Uterus (tissue), 4 donors: Measurements from ENCODE around the gene SRRM3. TPM values are rescaled to one million over a fixed set of nuclear protein-coding genes. Genes with fewer than 3 reads are reported as not detected.
"Not testable (repeated sequence)": the region's sequence is repeated elsewhere in the genome, so short reads cannot be mapped to it uniquely, and the experiment has no call there.

Experiments
- DNase-seq, 2 donors: peaks; one replicate each; pipeline ENCODE4 v3.0.0-alpha.2; 2019 to 2020
- H3K27ac ChIP-seq, 2 donors: fragments of 200-600 bp; sonication (generic); 1 replicate in 1 of 2; 2 replicates in 1 of 2; pipeline ENCODE4 v1.5.1; 2016 to 2018
- H3K27me3 ChIP-seq, 2 donors: fragments of 200-600 bp; sonication (generic); one replicate each; pipeline ENCODE4 v1.5.1; 2018 to 2019; ENCODE audit warnings: control low read depth in 1 of 2
- H3K36me3 ChIP-seq, 2 donors: fragments of 200-600 bp; sonication (generic); one replicate each; pipeline ENCODE4 v1.5.1; 2019; ENCODE audit warnings: control low read depth in 1 of 2
- H3K4me1 ChIP-seq, 2 donors: fragments of 200-600 bp; sonication (generic); one replicate each; pipeline ENCODE4 v1.5.1; 2018 to 2019; ENCODE audit warnings: control low read depth in 1 of 2
- H3K4me3 ChIP-seq, 2 donors: fragments of 200-600 bp; sonication (generic); 1 replicate in 1 of 2; 2 replicates in 1 of 2; pipeline ENCODE4 v1.5.1; 2018 to 2019; ENCODE audit warnings: mild to moderate bottlenecking in 1 of 2
- H3K9me3 ChIP-seq, 2 donors: fragments of 200-600 bp; sonication (generic); one replicate each; pipeline ENCODE4 v1.5.1; 2019; ENCODE audit warnings: control low read depth in 1 of 2
- CTCF ChIP-seq, 4 experiments: fragments of 200-600 bp in 2 of 4; fragments of 450-650 bp in 2 of 4; sonication (generic) in 2 of 4; IDR thresholded peaks; one replicate each; pipeline ENCODE4 v1.5.1; 2016 to 2019; ENCODE audit warnings: antibody characterized with exemption in 4 of 4, mild to moderate bottlenecking in 2 of 4, moderate library complexity in 1 of 4
- POLR2A ChIP-seq, 2 donors: fragments of 450-650 bp; IDR thresholded peaks; one replicate each; pipeline ENCODE4 v1.6.1; 2016; ENCODE audit warnings: antibody characterized with exemption in 2 of 2, mild to moderate bottlenecking in 1 of 2, moderate library complexity in 1 of 2
- intact Hi-C: fragments of 100-400 bp; cut with DNase I; formaldehyde crosslinking; loops from one replicate; pipeline ENCODE4 v1.15.1; 2023; ENCODE audit warnings: low total_unique reads
- total RNA-seq, 4 donors: library from RNA; depleted of rRNA in 3 of 4; stranded (reverse); fragments of >200 nt in 3 of 4; gene quantifications; one replicate each; pipeline versions ENCODE4 v1.1.0 to v1.2.4, GENCODE V29; 2014 to 2023
- donor health status: DM: yes; HTN: yes; CAD: no.

The SRRM3 gene
- total RNA-seq, 4 donors from 2014 or later, result 1.3 to 15.9 (median 6.0) TPM

- DNase-seq, result no peak
- H3K27ac ChIP-seq, result no peak overlapping the region
- TF ChIP-seq POLR2A (IDR thresholded peaks at IDR 0.05), result no peak
- no peak for TF ChIP-seq CTCF (IDR thresholded peaks at IDR 0.05)
- no peaks in the 10 kb centered on the region for H3K9me3 ChIP-seq
- intact Hi-C loops, result no loop called here
- peaks cover 0 to 4% of the 10 kb centered on the region in 2 donors for H3K4me1 ChIP-seq
- no peak overlapping the region for H3K4me3 ChIP-seq
- no peaks in the 10 kb centered on the region for H3K36me3 ChIP-seq
- no peaks in the 10 kb centered on the region for H3K27me3 ChIP-seq
Measured at GRCh38 chr7:76202666-76203030, 952 bp downstream of the SRRM3 start.

DNA sequence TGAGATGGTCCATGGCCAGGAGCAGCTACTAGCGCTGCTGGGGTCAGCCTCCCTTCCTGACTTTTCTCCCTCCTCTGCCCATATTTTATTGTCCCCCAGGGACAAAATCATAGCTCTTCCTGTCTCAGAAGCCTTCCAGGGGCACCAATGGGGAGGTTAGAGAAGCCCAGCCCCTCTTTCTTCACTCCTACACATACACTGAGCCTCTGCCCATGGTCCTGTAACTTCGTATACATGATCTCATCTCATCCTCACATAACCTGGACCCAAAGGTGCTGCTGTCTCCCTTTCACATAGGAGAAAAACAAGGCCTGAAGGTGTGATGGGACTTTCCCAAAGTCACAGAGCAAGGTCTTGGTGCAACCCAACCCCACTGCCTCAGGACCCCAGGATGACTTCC, 2.5 kb downstream of the SRRM3 start:
- H3K27ac ChIP-seq, result no peak overlapping the region
- H3K27me3 ChIP-seq, result no peaks in the 10 kb centered on the region
- H3K9me3 ChIP-seq, result no peaks in the 10 kb centered on the region
- no peaks in the 10 kb centered on the region for H3K36me3 ChIP-seq
- no peak for DNase-seq
- H3K4me3 ChIP-seq, result no peak overlapping the region
- TF ChIP-seq CTCF (IDR thresholded peaks at IDR 0.05) (no peak), POLR2A (IDR thresholded peaks at IDR 0.05) (no peak)
- intact Hi-C loops, result no loop called here
- peaks cover 0 to 4% of the 10 kb centered on the region in 2 donors for H3K4me1 ChIP-seq

DNA sequence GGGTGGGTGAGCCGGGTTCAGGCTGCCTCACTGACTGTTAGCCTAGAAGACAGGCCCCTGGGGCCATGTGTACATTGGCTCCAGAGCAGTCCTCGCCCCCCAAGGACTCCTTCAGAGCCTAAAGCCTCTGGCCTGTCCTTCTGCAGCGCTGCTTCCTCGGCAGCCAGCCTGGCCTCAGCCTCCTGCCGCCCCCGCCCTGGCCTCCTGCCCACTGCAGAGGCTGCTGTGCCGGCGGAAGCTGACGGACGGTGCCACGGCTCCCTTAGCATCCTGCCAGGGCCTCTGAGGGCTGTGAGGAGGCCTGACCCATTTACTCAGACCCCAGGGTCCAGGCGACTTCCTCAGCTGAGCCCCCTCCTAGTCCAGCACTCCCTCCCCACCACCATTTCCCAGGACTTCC, 4.9 kb downstream of the SRRM3 start:
- intact Hi-C loops, result no loop called here
- Histone ChIP-seq H3K36me3 (no peaks in the 10 kb centered on the region), H3K27me3 (no peaks in the 10 kb centered on the region), H3K4me1 (peaks cover 0 to 4% of the 10 kb centered on the region in 2 donors), H3K27ac (no peak overlapping the region), H3K9me3 (no peaks in the 10 kb centered on the region), H3K4me3 (no peak overlapping the region)
- TF ChIP-seq POLR2A (IDR thresholded peaks at IDR 0.05), result no peak
- TF ChIP-seq CTCF (IDR thresholded peaks at IDR 0.05), result no peak
- DNase-seq, result no peak

DNA sequence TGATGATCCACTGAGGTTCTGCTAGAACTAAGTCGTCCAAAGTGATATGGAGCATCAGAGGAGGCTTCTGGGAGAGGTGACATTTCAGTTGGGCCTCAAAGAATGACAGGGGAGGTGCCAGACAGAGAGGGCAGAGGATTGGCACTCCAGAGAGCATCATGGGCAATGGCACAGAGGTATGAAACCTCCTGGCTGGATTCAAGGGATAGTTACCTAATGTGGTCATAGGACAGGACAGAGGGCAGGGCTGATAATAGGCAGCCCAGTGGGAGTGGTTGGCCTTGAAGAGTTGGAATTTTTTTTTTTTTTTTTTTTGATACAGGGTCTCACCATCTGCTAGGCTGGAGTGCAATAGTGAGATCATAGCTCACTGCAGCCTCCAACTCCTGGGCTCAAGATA, 7.6 kb downstream of the SRRM3 start:
- intact Hi-C loops, result no loop called here
- H3K4me3 ChIP-seq, result no peak overlapping the region
- no peaks in the 10 kb centered on the region for H3K4me1 ChIP-seq
- H3K36me3 ChIP-seq, result no peaks in the 10 kb centered on the region
- H3K9me3 ChIP-seq, result no peaks in the 10 kb centered on the region
- TF ChIP-seq POLR2A (IDR thresholded peaks at IDR 0.05), result no peak
- TF ChIP-seq CTCF (IDR thresholded peaks at IDR 0.05), result no peak
- H3K27ac ChIP-seq, result no peak overlapping the region
- no peaks in the 10 kb centered on the region for H3K27me3 ChIP-seq
- DNase-seq, result no peak

GRCh38 chr7:76211216-76211615, 9.5 kb downstream of the SRRM3 start:
- TF ChIP-seq POLR2A (IDR thresholded peaks at IDR 0.05) (no peak), CTCF (IDR thresholded peaks at IDR 0.05) (no peak)
- H3K27me3 ChIP-seq, result no peaks in the 10 kb centered on the region
- no peak for DNase-seq
- H3K27ac ChIP-seq, result no peak overlapping the region
- H3K4me3 ChIP-seq, result no peak overlapping the region
- intact Hi-C loops, result no loop called here
- no peaks in the 10 kb centered on the region for H3K9me3 ChIP-seq
- no peaks in the 10 kb centered on the region for H3K4me1 ChIP-seq
- H3K36me3 ChIP-seq, result no peaks in the 10 kb centered on the region

GRCh38 chr7:76215349-76215748, 13.7 kb downstream of the SRRM3 start:
- H3K27me3 ChIP-seq, result not testable (repeated sequence)

More at GRCh38 chr7:76215349-76215748, 13.7 kb downstream of the SRRM3 start:
- H3K27ac ChIP-seq, H3K36me3 ChIP-seq, H3K9me3 ChIP-seq, H3K4me1 ChIP-seq, intact Hi-C loops, DNase-seq, H3K4me3 ChIP-seq: not testable (repeated sequence)
